Thoracic aorta (tissue), 2 donors: ENCODE results near the gene CIAO2A. TPM values are rescaled to one million over a fixed set of nuclear protein-coding genes. Genes with fewer than 3 reads are reported as not detected.

Experiments used
- ATAC-seq: fragments of 150-250 bp; one replicate; pipeline ENCODE4 v1.8.0; 2017; ENCODE audit warnings: low read depth; ENCODE audit not compliant: insufficient number of reproducible peaks, low FRiP score
- DNase-seq: peaks from one replicate; pipeline ENCODE4 v3.0.0-alpha.2; 2020; ENCODE audit warnings: low spot score
- H3K27ac ChIP-seq, 2 donors: fragments of 200-600 bp; sonication (generic); 1 replicate in 1 of 2; 2 replicates in 1 of 2; pipeline ENCODE4 v1.5.1; 2016; ENCODE audit warnings: mild to moderate bottlenecking in 2 of 2, moderate library complexity in 2 of 2
- H3K27me3 ChIP-seq: fragments of 200-600 bp; sonication (generic); replicated peaks from 2 replicates; pipeline ENCODE4 v1.6.0; 2016; ENCODE audit warnings: mild to moderate bottlenecking; ENCODE audit not compliant: insufficient read depth
- H3K36me3 ChIP-seq: fragments of 200-600 bp; sonication (generic); one replicate; pipeline ENCODE4 v1.5.1; 2016
- H3K4me1 ChIP-seq, 2 donors: fragments of 200-600 bp; sonication (generic); 1 replicate in 1 of 2; 2 replicates in 1 of 2; pipeline versions ENCODE4 v1.5.1 to v1.6.0; 2016; ENCODE audit warnings: low read depth in 2 of 2, mild to moderate bottlenecking in 1 of 2; ENCODE audit not compliant: control insufficient read depth in 1 of 2
- H3K4me3 ChIP-seq: fragments of 200-600 bp; sonication (generic); 2 replicates; pipeline ENCODE4 v1.5.1; 2016; ENCODE audit warnings: mild to moderate bottlenecking
- H3K9me3 ChIP-seq: fragments of 200-600 bp; sonication (generic); 2 replicates; pipeline ENCODE4 v1.5.1; 2016
- CTCF ChIP-seq: fragments of 200-600 bp; sonication (generic); IDR thresholded peaks from one replicate; pipeline ENCODE4 v1.5.1; 2019; ENCODE audit warnings: antibody characterized with exemption
- total RNA-seq, 2 donors: library from RNA; depleted of rRNA; stranded (reverse); fragments of >200 nt; gene quantifications; one replicate each; pipeline versions ENCODE4 v1.1.0 to v1.2.3, GENCODE V29; 2016

CIAO2A gene
- total RNA-seq, 2 donors from 2014 or later, result 16.9 to 24.4 TPM

DNA sequence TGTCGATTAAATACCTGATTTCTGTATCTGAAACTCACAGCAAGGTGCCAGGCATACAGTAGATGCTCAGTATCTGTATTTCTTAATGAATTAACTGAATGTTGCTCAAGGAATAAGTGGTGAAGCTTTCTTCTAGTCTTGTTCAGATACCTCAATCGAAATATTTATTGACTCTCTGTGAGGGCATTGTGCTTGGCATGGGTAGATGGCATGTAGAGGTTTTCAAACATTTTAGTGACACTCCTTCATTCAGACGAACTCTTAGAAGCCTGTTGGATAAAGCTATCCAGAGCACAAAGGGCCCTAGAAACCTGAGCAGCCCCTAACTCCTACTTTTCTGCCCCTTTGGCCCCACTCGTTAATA, 1.8 kb upstream of the CIAO2A start:
- TF ChIP-seq CTCF, result no peak
- ATAC-seq, result no peak
- no peaks in the 10 kb centered on the region for H3K9me3 ChIP-seq
- no peak for DNase-seq
- peak overlapping the region; percentile 83 for H3K4me3 ChIP-seq
- H3K36me3 ChIP-seq, result no peaks in the 10 kb centered on the region
- H3K27me3 ChIP-seq, result no peaks in the 10 kb centered on the region
- peaks cover 30 to 66% of the 10 kb centered on the region in 2 donors for H3K4me1 ChIP-seq
- peak overlapping the region; percentile 79 to 85 for H3K27ac ChIP-seq

- Histone ChIP-seq H3K27ac (peak overlapping the region; percentile 79 to 95), H3K4me3 (peak overlapping the region; percentile 83), H3K4me1 (peaks cover 30 to 49% of the 10 kb centered on the region in 2 donors), H3K27me3 (no peaks in the 10 kb centered on the region), H3K36me3 (peaks cover 10% of the 10 kb centered on the region), H3K9me3 (no peaks in the 10 kb centered on the region)
- no peak for TF ChIP-seq CTCF
- ATAC-seq, result no peak
- DNase-seq, result no peak
Observed at GRCh38 chr15:64092864-64093626, 593 bp downstream of the CIAO2A start.

GRCh38 chr15:64092075-64092820, 1.4 kb downstream of the CIAO2A start:
- peak overlapping the region; percentile 83 for H3K4me3 ChIP-seq
- peaks cover 11% of the 10 kb centered on the region for H3K36me3 ChIP-seq
- no peak overlapping the region for H3K27ac ChIP-seq
- no peaks in the 10 kb centered on the region for H3K9me3 ChIP-seq
- H3K27me3 ChIP-seq, result no peaks in the 10 kb centered on the region
- ATAC-seq (no peak), DNase-seq (no peak)
- peaks cover 24 to 41% of the 10 kb centered on the region in 2 donors for H3K4me1 ChIP-seq
- TF ChIP-seq CTCF, result no peak

GRCh38 chr15:64090527-64090926, 3.1 kb downstream of the CIAO2A start:
- H3K9me3 ChIP-seq, result no peaks in the 10 kb centered on the region
- TF ChIP-seq CTCF, result no peak
- H3K4me1 ChIP-seq, result peaks cover 18 to 31% of the 10 kb centered on the region in 2 donors
- DNase-seq (no peak), ATAC-seq (no peak)
- no peak overlapping the region for H3K4me3 ChIP-seq
- H3K27me3 ChIP-seq, result no peaks in the 10 kb centered on the region
- peaks cover 11% of the 10 kb centered on the region for H3K36me3 ChIP-seq
- peak overlapping the region in 1 of 2 donors; percentile 32 for H3K27ac ChIP-seq

- ATAC-seq (no peak), DNase-seq (no peak)
- TF ChIP-seq CTCF, result no peak
- H3K4me3 ChIP-seq, result no peak overlapping the region
- peak overlapping the region in 1 of 2 donors; percentile 32 for H3K27ac ChIP-seq
- H3K27me3 ChIP-seq, result no peaks in the 10 kb centered on the region
- H3K4me1 ChIP-seq, result peaks cover 11 to 23% of the 10 kb centered on the region in 2 donors
- no peaks in the 10 kb centered on the region for H3K9me3 ChIP-seq
- H3K36me3 ChIP-seq, result peaks cover 11% of the 10 kb centered on the region
Observed at GRCh38 chr15:64089543-64090280, 3.9 kb downstream of the CIAO2A start.
